Fibroblast of the conjunctiva (primary cell): Measurements from ENCODE around the gene PLA2G15.
A peak's percentile ranks its signal among the peaks of the same experiment; 100 is the strongest.

ENCODE experiments used
- DNase-seq: peaks from one replicate; pipeline ENCODE4 v3.0.0-alpha.2; 2010; ENCODE audit warnings: low read depth

Gene PLA2G15

GRCh38 chr16:68233085-68233834 is 11.9 kb upstream of the PLA2G15 start:
- no peak for DNase-seq

- DNase-seq: no peak
Measured at GRCh38 chr16:68233835-68234187, 11.4 kb upstream of the PLA2G15 start.

GRCh38 chr16:68234188-68235107 is 10.7 kb upstream of the PLA2G15 start:
- no peak for DNase-seq

GRCh38 chr16:68235108-68235886 is 9.9 kb upstream of the PLA2G15 start:
- no peak for DNase-seq

GRCh38 chr16:68235887-68236136 is 9.4 kb upstream of the PLA2G15 start, which contains the start of gene ESRP2:
Gene ESRP2, minus strand, starts transcription at chr16:68236127. Its CDS starts 82 bp downstream, at chr16:68236045.
- DNase-seq: no peak

GRCh38 chr16:68236137-68236825 is 8.9 kb upstream of the PLA2G15 start:
- no peak for DNase-seq

- DNase-seq: no peak
Measured at GRCh38 chr16:68236826-68237242, 8.3 kb upstream of the PLA2G15 start.

GRCh38 chr16:68237243-68238028 is 7.7 kb upstream of the PLA2G15 start:
- DNase-seq: peak; percentile 93

GRCh38 chr16:68238029-68238345 is 7.2 kb upstream of the PLA2G15 start:
- DNase-seq: no peak

- DNase-seq: no peak
Measured at GRCh38 chr16:68242085-68242484, 3.1 kb upstream of the PLA2G15 start.

- DNase-seq: no peak
Measured at GRCh38 chr16:68242926-68243858, 2.0 kb upstream of the PLA2G15 start.

- DNase-seq: no peak
Measured at GRCh38 chr16:68244481-68244902, 681 bp upstream of the PLA2G15 start.

- DNase-seq: no peak
Measured at GRCh38 chr16:68246121-68246520, 948 bp downstream of the PLA2G15 start.

GRCh38 chr16:68246666-68247065 is 1.5 kb downstream of the PLA2G15 start:
- no peak for DNase-seq

GRCh38 chr16:68247400-68247799 is 2.2 kb downstream of the PLA2G15 start:
- no peak for DNase-seq

GRCh38 chr16:68247932-68248331 is 2.8 kb downstream of the PLA2G15 start:
- DNase-seq: no peak

- DNase-seq: no peak
Measured at GRCh38 chr16:68249371-68249770, 4.2 kb downstream of the PLA2G15 start.

- no peak for DNase-seq
Measured at GRCh38 chr16:68250951-68251350, 5.8 kb downstream of the PLA2G15 start.

GRCh38 chr16:68251832-68252231 is 6.7 kb downstream of the PLA2G15 start:
- no peak for DNase-seq

GRCh38 chr16:68252383-68252782 is 7.2 kb downstream of the PLA2G15 start:
- no peak for DNase-seq
